ENCODE results near the gene WWOX.

DNA sequence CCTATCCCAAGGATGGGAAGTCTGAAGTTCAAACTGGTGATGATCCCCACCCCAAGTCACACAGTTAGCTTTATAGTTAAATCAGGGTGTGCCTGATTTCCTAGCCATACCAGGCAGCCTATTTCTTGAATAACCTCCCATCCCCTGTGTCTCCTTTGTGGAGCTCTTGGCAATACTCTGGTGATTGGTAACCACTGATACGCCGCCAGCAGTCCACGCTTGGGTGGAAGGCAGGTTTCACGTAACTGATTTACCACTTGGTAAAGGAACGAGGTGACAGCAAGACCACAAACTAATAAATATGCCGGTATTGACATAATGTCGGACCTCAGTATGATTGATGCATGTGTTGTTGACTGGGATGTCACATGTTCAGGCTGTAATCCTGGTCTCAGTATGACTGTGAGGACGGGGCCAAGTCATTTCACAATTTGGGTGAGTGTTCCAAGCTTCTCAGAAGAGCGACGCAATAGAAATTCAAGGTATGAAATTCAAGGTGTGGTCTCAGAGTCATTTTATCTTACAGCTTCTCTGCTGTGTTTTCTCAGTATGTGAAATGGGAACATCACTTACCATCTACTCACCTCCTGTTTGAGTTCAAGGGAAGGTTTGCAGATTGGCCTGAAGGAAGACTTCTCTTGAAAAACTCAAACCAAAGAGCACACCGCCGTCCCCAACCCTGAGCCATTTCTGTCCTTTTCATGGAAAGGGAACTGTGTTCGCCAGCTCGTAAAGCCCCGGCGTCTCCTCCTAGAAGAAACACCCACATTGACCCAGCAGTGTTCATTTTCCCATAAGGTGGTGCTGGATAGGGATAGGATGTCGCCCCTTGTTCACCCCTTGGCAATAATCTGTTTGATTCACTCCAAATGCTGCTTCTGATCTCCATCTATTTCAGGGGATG lies 678.9 kb downstream of the WWOX start:
- TF ChIP-seq CTCF (IDR thresholded peaks at IDR 0.05; ENCODE audit: borderline replicate concordance, extremely low read depth, low read length, poor library complexity, severe bottlenecking) (no peak), EZH2 (IDR thresholded peaks at IDR 0.05; ENCODE audit: borderline replicate concordance, low read depth, low read length, severe bottlenecking) (no peak)
